ENCODE results near the gene SRBD1.

- TF ChIP-seq YY1 (IDR thresholded peaks at IDR 0.05; ENCODE audit: low read depth, low read length): no peak
- TF ChIP-seq RBBP5 (IDR thresholded peaks at IDR 0.05; ENCODE audit: borderline replicate concordance, low read depth, low read length): no peak
- no peak for TF ChIP-seq RAD21 (IDR thresholded peaks at IDR 0.05 in 1 of 2, conservative IDR thresholded peaks at IDR 0.05 in 1 of 2; ENCODE audit: low read depth in 2 of 2, low read length in 2 of 2)
- TF ChIP-seq CTCF (IDR thresholded peaks at IDR 0.05; ENCODE audit: control extremely low read depth in 1 of 3, insufficient read depth in 1 of 3, low read depth in 1 of 3, low read length in 3 of 3): no peak
- TF ChIP-seq SP2 (IDR thresholded peaks at IDR 0.05; ENCODE audit: low read length): no peak
- TF ChIP-seq MAX (IDR thresholded peaks at IDR 0.05): no peak
- no peak for TF ChIP-seq EP300 (IDR thresholded peaks at IDR 0.05; ENCODE audit: borderline replicate concordance in 1 of 2, low read depth in 2 of 2, low read length in 2 of 2)
- no peak for TF ChIP-seq EZH2 (IDR thresholded peaks at IDR 0.05; ENCODE audit: low read depth, low read length, severe bottlenecking)
- TF ChIP-seq POLR2AphosphoS5 (IDR thresholded peaks at IDR 0.05; ENCODE audit: low read depth, low read length): no peak
- TF ChIP-seq SP1 (IDR thresholded peaks at IDR 0.05; ENCODE audit: low read depth, low read length): no peak
Observed at GRCh38 chr2:45370369-45370768, 240.7 kb downstream of the SRBD1 start.

Measured in H1 (cell line).